Fibroblast of pulmonary artery (primary cell): ENCODE results near the gene SOX18.

ENCODE experiments used
- DNase-seq: peaks from one replicate; pipeline ENCODE4 v3.0.0-alpha.2; 2010; ENCODE audit warnings: low read depth
- H3K4me3 ChIP-seq: replicated peaks from 2 replicates; pipeline ENCODE4 v1.5.1; 2011; ENCODE audit warnings: low read depth, mild to moderate bottlenecking, control low read depth, low read length, moderate library complexity
- TF ChIP-seq, protein P1 (sequence below): IDR thresholded peaks from 2 replicates; pipeline ENCODE4 v1.5.1; 2011; ENCODE audit warnings: mild to moderate bottlenecking, control low read depth, low read length, inconsistent platforms; ENCODE audit errors: missing control alignments

SOX18 gene

DNA sequence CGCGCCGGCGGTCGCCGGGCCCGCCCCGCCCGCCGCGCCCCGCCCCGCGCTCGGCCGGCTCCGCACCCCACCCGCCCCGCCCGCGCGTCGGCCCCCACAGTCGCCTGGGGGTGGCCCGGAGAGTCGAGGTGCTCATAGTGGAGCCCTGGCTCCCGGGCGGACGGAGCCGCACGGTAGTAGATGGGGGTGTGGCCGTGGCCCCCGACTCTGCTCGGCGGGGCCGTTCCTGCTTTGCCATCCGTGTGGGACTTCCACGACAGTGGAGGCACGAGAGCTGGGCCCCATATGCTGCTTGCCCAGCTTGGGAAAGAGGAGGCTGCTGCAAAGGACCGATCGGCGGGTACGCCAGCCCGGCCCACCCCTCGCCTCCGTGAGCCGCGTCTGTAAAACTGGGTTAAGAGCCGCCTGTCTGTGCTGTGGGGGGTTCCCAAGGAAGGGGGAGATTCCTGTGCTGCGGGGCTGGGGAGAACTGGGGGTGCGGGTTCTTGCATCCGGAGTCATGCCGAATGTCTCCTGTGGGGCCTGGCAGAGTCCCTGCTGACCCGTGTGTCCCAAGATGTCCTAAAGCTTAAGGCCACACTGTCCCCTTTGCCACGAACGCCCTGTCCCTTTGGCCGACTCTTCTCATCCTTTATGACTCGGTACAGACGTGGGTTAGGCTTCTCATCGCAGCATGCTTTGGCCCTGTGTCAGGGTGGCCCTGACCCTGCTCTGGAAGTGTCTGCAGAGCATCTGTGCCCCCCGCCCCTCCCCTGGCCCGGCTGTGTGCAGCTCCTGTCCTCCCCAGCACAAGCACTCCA lies 30.8 kb upstream of the SOX18 start, which contains the start of gene OPRL1:
Gene OPRL1 (plus strand): TSS at position 70 of the 800 bp plus-strand sequence. CDS start 12,639 bp downstream, outside the sequence.
- peak within 1 kb of the TSS; percentile 69 for H3K4me3 ChIP-seq
- DNase-seq: peak; percentile 17
- TF ChIP-seq, protein P1, sequence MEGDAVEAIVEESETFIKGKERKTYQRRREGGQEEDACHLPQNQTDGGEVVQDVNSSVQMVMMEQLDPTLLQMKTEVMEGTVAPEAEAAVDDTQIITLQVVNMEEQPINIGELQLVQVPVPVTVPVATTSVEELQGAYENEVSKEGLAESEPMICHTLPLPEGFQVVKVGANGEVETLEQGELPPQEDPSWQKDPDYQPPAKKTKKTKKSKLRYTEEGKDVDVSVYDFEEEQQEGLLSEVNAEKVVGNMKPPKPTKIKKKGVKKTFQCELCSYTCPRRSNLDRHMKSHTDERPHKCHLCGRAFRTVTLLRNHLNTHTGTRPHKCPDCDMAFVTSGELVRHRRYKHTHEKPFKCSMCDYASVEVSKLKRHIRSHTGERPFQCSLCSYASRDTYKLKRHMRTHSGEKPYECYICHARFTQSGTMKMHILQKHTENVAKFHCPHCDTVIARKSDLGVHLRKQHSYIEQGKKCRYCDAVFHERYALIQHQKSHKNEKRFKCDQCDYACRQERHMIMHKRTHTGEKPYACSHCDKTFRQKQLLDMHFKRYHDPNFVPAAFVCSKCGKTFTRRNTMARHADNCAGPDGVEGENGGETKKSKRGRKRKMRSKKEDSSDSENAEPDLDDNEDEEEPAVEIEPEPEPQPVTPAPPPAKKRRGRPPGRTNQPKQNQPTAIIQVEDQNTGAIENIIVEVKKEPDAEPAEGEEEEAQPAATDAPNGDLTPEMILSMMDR: no peak

GRCh38 chr20:64079273-64080012 lies 30.0 kb upstream of the SOX18 start, which contains the start of gene RGS19:
RGS19 (minus strand) TSS chr20:64079518; CDS start chr20:64076886, 2,632 bp downstream.
- peak; percentile 67 for DNase-seq
- TF ChIP-seq, protein P1: no peak
- peak within 1 kb of the TSS; percentile 69 for H3K4me3 ChIP-seq

GRCh38 chr20:64078934-64079272 lies 29.5 kb upstream of the SOX18 start:
- H3K4me3 ChIP-seq: peak overlapping the region; percentile 69
- TF ChIP-seq, protein P1: no peak
- no peak for DNase-seq

DNA sequence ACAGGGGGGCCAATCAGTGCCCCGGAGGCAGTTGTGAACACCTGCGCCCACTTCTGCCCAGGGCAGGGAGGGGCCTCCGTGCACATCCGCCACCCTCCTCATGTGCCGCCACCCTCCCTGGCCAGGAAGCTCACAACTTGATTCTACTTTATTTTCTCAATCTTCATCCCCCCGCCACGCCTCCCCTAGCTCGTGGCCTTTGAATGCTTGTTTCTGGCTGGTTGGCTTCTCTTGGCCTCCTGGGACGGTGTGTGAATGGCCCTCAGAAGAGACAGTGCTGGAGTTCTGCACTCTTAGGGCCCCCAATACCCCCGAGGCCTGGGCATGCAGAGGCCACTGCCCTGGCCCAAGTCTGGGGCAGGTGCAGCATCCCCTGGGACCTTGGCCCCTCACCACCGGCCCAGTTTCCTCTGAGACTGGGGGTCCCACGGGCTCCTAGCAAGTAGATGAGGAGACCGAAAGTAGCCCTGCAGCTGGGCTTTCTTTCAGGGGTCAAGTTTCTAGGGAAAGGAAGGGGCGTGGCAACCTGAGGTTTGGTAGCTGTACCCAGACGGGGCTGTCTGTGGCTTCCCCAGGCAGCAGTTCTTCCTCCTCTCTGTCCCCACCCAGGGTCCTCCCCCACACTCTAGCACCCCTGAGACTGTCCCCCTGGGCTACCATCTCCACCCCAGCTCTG lies 28.6 kb upstream of the SOX18 start:
- TF ChIP-seq, protein P1: no peak
- DNase-seq: no peak
- H3K4me3 ChIP-seq: peak overlapping the region; percentile 69

- H3K4me3 ChIP-seq: no peak overlapping the region
- DNase-seq: no peak
- TF ChIP-seq, protein P1: no peak
These were observed 28.1 kb upstream of the SOX18 start for GRCh38 chr20:64077541-64077875.

DNA sequence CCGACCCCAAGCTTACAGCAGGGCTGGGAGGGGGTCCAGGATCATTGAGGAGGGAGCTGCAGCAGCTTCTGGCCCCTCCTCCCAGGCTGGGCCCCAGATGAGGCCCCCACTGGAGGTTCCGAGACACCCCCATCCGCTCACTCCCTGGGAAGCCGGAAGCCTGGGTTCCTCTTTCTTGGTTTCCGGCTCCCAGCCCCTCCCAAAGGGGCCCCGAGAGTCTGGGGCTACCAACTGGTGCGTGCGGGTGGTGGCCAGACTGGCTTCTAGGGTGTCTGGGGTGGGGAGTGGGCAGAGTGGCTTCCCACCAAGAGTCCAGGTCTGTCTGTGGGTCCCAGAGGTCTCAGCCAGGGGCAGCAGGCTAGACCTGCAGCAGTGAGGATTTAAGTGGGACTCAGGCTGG lies 27.7 kb upstream of the SOX18 start:
- no peak for DNase-seq
- H3K4me3 ChIP-seq: no peak overlapping the region
- TF ChIP-seq, protein P1: no peak
